Vagina (tissue), 2 donors: ENCODE measurements around the gene PRKAR1B. TPM values are rescaled to one million over a fixed set of nuclear protein-coding genes. Genes with fewer than 3 reads are reported as not detected.

ENCODE experiments used
- DNase-seq, 2 donors: peaks; one replicate each; pipeline ENCODE4 v3.0.0-alpha.2; 2017; ENCODE audit errors: extremely low spot score in 2 of 2
- H3K27ac ChIP-seq: fragments of 200-600 bp; sonication (generic); one replicate; pipeline ENCODE4 v1.5.1; 2019
- H3K27me3 ChIP-seq: fragments of 200-600 bp; sonication (generic); one replicate; pipeline ENCODE4 v1.5.1; 2019
- H3K36me3 ChIP-seq, 2 donors: fragments of 200-600 bp; sonication (generic); one replicate each; pipeline ENCODE4 v1.5.1; 2017 to 2019
- H3K4me1 ChIP-seq: fragments of 200-600 bp; sonication (generic); one replicate; pipeline ENCODE4 v1.5.1; 2019
- H3K4me3 ChIP-seq, 2 donors: fragments of 200-600 bp; sonication (generic); 1 replicate in 1 of 2; 2 replicates in 1 of 2; pipeline ENCODE4 v1.5.1; 2016 to 2019
- H3K9me3 ChIP-seq: fragments of 200-600 bp; sonication (generic); one replicate; pipeline ENCODE4 v1.5.1; 2019
- CTCF ChIP-seq, 3 experiments: fragments of 450-650 bp in 2 of 3; fragments of 200-600 bp in 1 of 3; sonication (generic) in 1 of 3; IDR thresholded peaks; one replicate each; pipeline ENCODE4 v1.5.1; 2017 to 2019; ENCODE audit warnings: antibody characterized with exemption in 3 of 3, mild to moderate bottlenecking in 2 of 3, moderate library complexity in 2 of 3
- POLR2A ChIP-seq, 2 donors: fragments of 450-650 bp; IDR thresholded peaks; one replicate each; pipeline ENCODE4 v1.6.1; 2017; ENCODE audit warnings: antibody characterized with exemption in 2 of 2, mild to moderate bottlenecking in 2 of 2, moderate library complexity in 2 of 2
- POLR2AphosphoS5 ChIP-seq, 2 donors: sonication (generic); formaldehyde crosslinking; IDR thresholded peaks; one replicate each; pipeline ENCODE4 v1.9.0; 2017; ENCODE audit warnings: antibody characterized with exemption in 2 of 2, mild to moderate bottlenecking in 2 of 2, low read depth in 1 of 2; ENCODE audit not compliant: insufficient read depth in 1 of 2
- intact Hi-C: fragments of 100-400 bp; cut with DNase I; formaldehyde crosslinking; loops from one replicate; pipeline ENCODE4 v1.15.1; 2023
- total RNA-seq: library from RNA; depleted of rRNA; stranded (reverse); fragments of >200 nt; gene quantifications from one replicate; pipeline ENCODE4 v1.2.3, GENCODE V29; 2016

PRKAR1B gene
- total RNA-seq, 1 donor from 2014 or later, result 31.4 TPM

DNA sequence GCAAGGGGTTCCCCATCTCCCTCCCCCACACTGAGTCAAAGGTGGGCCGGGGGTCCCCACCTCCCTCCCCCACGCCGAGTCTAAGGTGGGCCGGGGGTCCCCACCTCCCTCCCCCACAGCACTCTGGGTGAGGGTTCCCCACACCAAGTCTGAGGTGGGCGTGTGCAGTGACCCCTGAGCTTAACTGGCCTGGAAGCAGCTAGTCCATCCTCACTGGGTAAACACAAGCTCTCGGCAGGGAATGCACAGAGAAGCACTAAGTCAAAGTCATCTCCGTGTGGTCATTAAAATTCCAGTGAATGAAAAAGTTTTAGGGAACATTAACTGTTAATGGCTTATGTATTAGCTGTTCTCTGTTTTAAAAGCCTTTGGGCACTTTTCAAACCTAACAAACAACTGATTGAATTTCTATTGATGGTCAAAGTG lies 43.7 kb upstream of the PRKAR1B start:
- peaks cover 30% of the 10 kb centered on the region for H3K4me1 ChIP-seq
- no peak for DNase-seq
- H3K36me3 ChIP-seq, result peaks cover 0 to 13% of the 10 kb centered on the region in 2 donors
- intact Hi-C loops, result loop anchor here (5.0 kb wide), 2 partner anchors 253 to 448 kb away; partner anchors contain the start of gene PDGFA
- peak overlapping the region; percentile 84 for H3K27ac ChIP-seq
- no peaks in the 10 kb centered on the region for H3K9me3 ChIP-seq
- TF ChIP-seq POLR2AphosphoS5 (IDR thresholded peaks at IDR 0.05; ENCODE audit: insufficient read depth in 1 of 2, low read depth in 1 of 2) (no peak), CTCF (IDR thresholded peaks at IDR 0.05) (no peak), POLR2A (IDR thresholded peaks at IDR 0.05) (no peak)
- H3K4me3 ChIP-seq, result no peak overlapping the region
- no peaks in the 10 kb centered on the region for H3K27me3 ChIP-seq

- peaks cover 30% of the 10 kb centered on the region for H3K4me1 ChIP-seq
- no peak for DNase-seq
- H3K4me3 ChIP-seq, result no peak overlapping the region
- TF ChIP-seq POLR2A (IDR thresholded peaks at IDR 0.05) (no peak), POLR2AphosphoS5 (IDR thresholded peaks at IDR 0.05; ENCODE audit: insufficient read depth in 1 of 2, low read depth in 1 of 2) (no peak), CTCF (IDR thresholded peaks at IDR 0.05) (no peak)
- no peaks in the 10 kb centered on the region for H3K27me3 ChIP-seq
- H3K36me3 ChIP-seq, result peaks cover 0 to 10% of the 10 kb centered on the region in 2 donors
- intact Hi-C loops, result loop anchor here (5.0 kb wide), 2 partner anchors 253 to 448 kb away; partner anchors contain the start of gene PDGFA
- no peaks in the 10 kb centered on the region for H3K9me3 ChIP-seq
- H3K27ac ChIP-seq, result peak overlapping the region; percentile 84
Measured at GRCh38 chr7:770336-770735, 43.3 kb upstream of the PRKAR1B start.

- Histone ChIP-seq H3K27ac (peak overlapping the region; percentile 34), H3K27me3 (no peaks in the 10 kb centered on the region), H3K4me1 (peaks cover 30% of the 10 kb centered on the region), H3K4me3 (no peak overlapping the region), H3K36me3 (peaks cover 0 to 19% of the 10 kb centered on the region in 2 donors), H3K9me3 (no peaks in the 10 kb centered on the region)
- intact Hi-C loops, result no loop called here
- TF ChIP-seq POLR2AphosphoS5 (IDR thresholded peaks at IDR 0.05; ENCODE audit: insufficient read depth in 1 of 2, low read depth in 1 of 2) (peak; percentile 31 to 79), POLR2A (IDR thresholded peaks at IDR 0.05) (no peak)
- no peak for DNase-seq
Measured at GRCh38 chr7:768881-769504, 41.9 kb upstream of the PRKAR1B start.

GRCh38 chr7:767941-768731 lies 41.1 kb upstream of the PRKAR1B start:
- peak overlapping the region; percentile 24 for H3K27ac ChIP-seq
- no peaks in the 10 kb centered on the region for H3K27me3 ChIP-seq
- no peak for DNase-seq
- TF ChIP-seq POLR2AphosphoS5 (IDR thresholded peaks at IDR 0.05; ENCODE audit: insufficient read depth in 1 of 2, low read depth in 1 of 2) (no peak), POLR2A (IDR thresholded peaks at IDR 0.05) (no peak)
- no peak overlapping the region for H3K4me3 ChIP-seq
- no peaks in the 10 kb centered on the region for H3K9me3 ChIP-seq
- peaks cover 30% of the 10 kb centered on the region for H3K4me1 ChIP-seq
- H3K36me3 ChIP-seq, result peaks cover 0 to 27% of the 10 kb centered on the region in 2 donors
- intact Hi-C loops, result no loop called here

- peaks cover 30% of the 10 kb centered on the region for H3K4me1 ChIP-seq
- H3K9me3 ChIP-seq, result no peaks in the 10 kb centered on the region
- no peak overlapping the region for H3K4me3 ChIP-seq
- no peak overlapping the region for H3K27ac ChIP-seq
- peaks cover 0 to 27% of the 10 kb centered on the region in 2 donors for H3K36me3 ChIP-seq
- no peak for DNase-seq
- TF ChIP-seq POLR2A (IDR thresholded peaks at IDR 0.05) (no peak), POLR2AphosphoS5 (IDR thresholded peaks at IDR 0.05; ENCODE audit: insufficient read depth in 1 of 2, low read depth in 1 of 2) (no peak), CTCF (IDR thresholded peaks at IDR 0.05) (no peak)
- H3K27me3 ChIP-seq, result no peaks in the 10 kb centered on the region
- intact Hi-C loops, result no loop called here
Measured at GRCh38 chr7:767580-767940, 40.5 kb upstream of the PRKAR1B start.
